IMR-90 (cell line): ENCODE measurements around the gene CCDC7. TPM values are rescaled to one million over a fixed set of nuclear protein-coding genes. Genes with fewer than 3 reads are reported as not detected.

ENCODE experiments used
- ATAC-seq: fragments of 200-7000 bp; cut with Tn5 transposase; 2 replicates; pipeline ENCODE4 v1.9.1; 2020; ENCODE audit warnings: low read depth, mild to moderate bottlenecking, moderate library complexity
- BruUV-seq: library from RNA; stranded (reverse); fragments of 400-500 nt; replicated peaks from 2 replicates; lab custom pipeline; 2021; lab: Mats Ljungman, UMichigan
- CTCF ChIA-PET: fragments of 300-600 bp; formaldehyde crosslinking; extraction: SDS; loops from one replicate; lab custom pipeline; 2021; ENCODE audit warnings: antibody characterized with exemption; lab: Yijun Ruan, JAX
- POLR2A ChIA-PET: fragments of 300-600 bp; sonication (Branson Sonifier 250); formaldehyde crosslinking; loops from one replicate; lab custom pipeline; 2022; ENCODE audit warnings: antibody characterized with exemption; ENCODE audit not compliant: unreplicated experiment; lab: Charles Lee
- DNase-seq: peaks from one replicate; pipeline ENCODE4 v3.0.0; 2013
- H2AFZ ChIP-seq: replicated peaks from 2 replicates; pipeline ENCODE3; 2013; ENCODE audit warnings: low read length, mild to moderate bottlenecking; ENCODE audit not compliant: poor library complexity
- H2AK5ac ChIP-seq: 2 replicates; pipeline ENCODE4 v1.6.1; 2013; ENCODE audit warnings: low read depth, low read length, inconsistent platforms
- H2AK9ac ChIP-seq: replicated peaks from 2 replicates; pipeline ENCODE3; 2013; ENCODE audit warnings: mild to moderate bottlenecking, low read depth, low read length, moderate library complexity; ENCODE audit not compliant: poor library complexity
- H2BK120ac ChIP-seq: 2 replicates; pipeline ENCODE4 v1.6.1; 2013; ENCODE audit warnings: low read depth, low read length, inconsistent platforms
- H2BK15ac ChIP-seq: 3 replicates; pipeline ENCODE4 v1.6.1; 2013; ENCODE audit warnings: low read depth, low read length, inconsistent platforms
- H2BK20ac ChIP-seq: 2 replicates; pipeline ENCODE4 v1.6.1; 2013; ENCODE audit warnings: low read depth, mild to moderate bottlenecking, inconsistent platforms, low read length, moderate library complexity
- H2BK5ac ChIP-seq: 2 replicates; pipeline ENCODE4 v1.6.1; 2013; ENCODE audit warnings: mild to moderate bottlenecking, low read depth, low read length, inconsistent platforms; ENCODE audit not compliant: poor library complexity, severe bottlenecking
- H3K14ac ChIP-seq: replicated peaks from 2 replicates; pipeline ENCODE4 v1.6.1; 2013; ENCODE audit warnings: low read depth, low read length, inconsistent platforms
- H3K18ac ChIP-seq: 2 replicates; pipeline ENCODE4 v1.6.1; 2013; ENCODE audit warnings: low read depth, low read length, control low read depth
- H3K23ac ChIP-seq: 2 replicates; pipeline ENCODE4 v1.6.1; 2013; ENCODE audit warnings: low read depth, low read length, inconsistent platforms
- H3K27ac ChIP-seq: 2 replicates; pipeline ENCODE4 v1.5.1; 2013; ENCODE audit warnings: mild to moderate bottlenecking, control low read depth, low read length; ENCODE audit not compliant: insufficient read depth
- H3K27me3 ChIP-seq: 2 replicates; pipeline ENCODE4 v1.6.1; 2013; ENCODE audit warnings: low read length; ENCODE audit not compliant: control insufficient read depth, insufficient read depth
- H3K36me3 ChIP-seq: 2 replicates; pipeline ENCODE4 v1.6.1; 2013; ENCODE audit warnings: low read length, mixed read lengths; ENCODE audit not compliant: control insufficient read depth, insufficient read depth
- H3K4ac ChIP-seq: 2 replicates; pipeline ENCODE4 v1.6.1; 2013; ENCODE audit warnings: low read depth, low read length, inconsistent platforms
- H3K4me1 ChIP-seq: 2 replicates; pipeline ENCODE4 v1.6.1; 2013; ENCODE audit warnings: low read length, mixed read lengths; ENCODE audit not compliant: control insufficient read depth, insufficient read depth
- H3K4me2 ChIP-seq: 2 replicates; pipeline ENCODE4 v1.6.1; 2013; ENCODE audit warnings: low read depth, mild to moderate bottlenecking, control low read depth, low read length, moderate library complexity
- H3K4me3 ChIP-seq: 2 replicates; pipeline ENCODE4 v1.5.1; 2013; ENCODE audit warnings: low read depth, mild to moderate bottlenecking, control low read depth, low read length, moderate library complexity; ENCODE audit not compliant: insufficient read depth
- H3K56ac ChIP-seq: 2 replicates; pipeline ENCODE4 v1.6.1; 2013; ENCODE audit warnings: low read length, inconsistent platforms; ENCODE audit not compliant: insufficient read depth; ENCODE audit errors: extremely low read depth
- H3K79me1 ChIP-seq, 2 experiments: 2 replicates each; pipeline ENCODE4 v1.6.1; 2013; ENCODE audit warnings: low read length in 2 of 2, inconsistent platforms in 1 of 2, low read depth in 1 of 2
- H3K9ac ChIP-seq: 2 replicates; pipeline ENCODE4 v1.6.1; 2013; ENCODE audit warnings: low read depth, low read length, control low read depth
- H3K9me1 ChIP-seq: 2 replicates; pipeline ENCODE4 v1.6.1; 2013; ENCODE audit warnings: low read length, inconsistent platforms; ENCODE audit not compliant: insufficient read depth
- H3K9me3 ChIP-seq: 2 replicates; pipeline ENCODE4 v1.6.1; 2013; ENCODE audit warnings: low read length; ENCODE audit not compliant: control insufficient read depth, insufficient read depth
- H4K20me1 ChIP-seq: 2 replicates; pipeline ENCODE4 v1.6.1; 2013; ENCODE audit warnings: low read length, inconsistent platforms; ENCODE audit not compliant: insufficient read depth
- H4K5ac ChIP-seq: 2 replicates; pipeline ENCODE4 v1.6.1; 2013; ENCODE audit warnings: mild to moderate bottlenecking, low read depth, low read length, control low read depth
- H4K8ac ChIP-seq, 2 experiments: 2 replicates each; pipeline ENCODE4 v1.6.1; 2013; ENCODE audit warnings: low read depth in 2 of 2, low read length in 2 of 2, control low read depth in 1 of 2, inconsistent platforms in 1 of 2
- H4K91ac ChIP-seq: 2 replicates; pipeline ENCODE4 v1.6.1; 2013; ENCODE audit warnings: low read depth, low read length, inconsistent platforms; ENCODE audit not compliant: insufficient read depth
- BHLHE40 ChIP-seq: fragments of 150-350 bp; IDR thresholded peaks from 2 replicates; pipeline ENCODE4 v1.6.1; 2016; ENCODE audit warnings: mild to moderate bottlenecking, low read depth, low read length
- CEBPB ChIP-seq: IDR thresholded peaks from 2 replicates; pipeline ENCODE4 v1.6.1; 2012; ENCODE audit warnings: low read depth, low read length, improper control_type of control experiment
- CHD1 ChIP-seq: IDR thresholded peaks from 2 replicates; pipeline ENCODE4 v1.6.1; 2012; ENCODE audit warnings: low read depth, low read length, improper control_type of control experiment
- ELK1 ChIP-seq: fragments of 150-350 bp; IDR thresholded peaks from 2 replicates; pipeline ENCODE4 v1.6.1; 2016; ENCODE audit warnings: low read depth, mild to moderate bottlenecking, low read length, moderate library complexity, borderline replicate concordance
- FOS ChIP-seq: fragments of 150-350 bp; IDR thresholded peaks from 2 replicates; pipeline ENCODE4 v1.6.1; 2016; ENCODE audit warnings: low read depth, low read length
- MAFK ChIP-seq: IDR thresholded peaks from 2 replicates; pipeline ENCODE4 v1.6.1; 2012; ENCODE audit warnings: low read depth, low read length, improper control_type of control experiment
- MXI1 ChIP-seq: IDR thresholded peaks from 2 replicates; pipeline ENCODE4 v1.6.1; 2012; ENCODE audit warnings: low read depth, mild to moderate bottlenecking, low read length, moderate library complexity, borderline replicate concordance
- NFE2L2 ChIP-seq: fragments of 150-350 bp; IDR thresholded peaks from 2 replicates; pipeline ENCODE4 v1.6.1; 2016; ENCODE audit warnings: low read depth, mild to moderate bottlenecking, low read length
- POLR2A ChIP-seq: IDR thresholded peaks from 2 replicates; pipeline ENCODE4 v1.6.1; 2012; ENCODE audit warnings: mild to moderate bottlenecking, low read depth, low read length
- RAD21 ChIP-seq: IDR thresholded peaks from 2 replicates; pipeline ENCODE4 v1.6.1; 2012; ENCODE audit warnings: low read length, improper control_type of control experiment
- RCOR1 ChIP-seq: IDR thresholded peaks from 2 replicates; pipeline ENCODE4 v1.6.1; 2012; ENCODE audit warnings: mild to moderate bottlenecking, low read length, improper control_type of control experiment; ENCODE audit not compliant: insufficient replicate concordance
- RFX5 ChIP-seq: IDR thresholded peaks from 2 replicates; pipeline ENCODE4 v1.8.0; 2012; ENCODE audit warnings: low read depth, mild to moderate bottlenecking, low read length, moderate library complexity
- SMC3 ChIP-seq: fragments of 150-350 bp; IDR thresholded peaks from 2 replicates; pipeline ENCODE4 v1.6.1; 2016; ENCODE audit warnings: low read depth, mild to moderate bottlenecking, antibody characterized with exemption, low read length, moderate library complexity
- WGBS, 2 experiments: methylation state at CpG; one replicate each; pipeline versions ENCODE4 v1.1.5 to v1.1.7; 2013; ENCODE audit warnings: missing lambda C conversion rate in 2 of 2; ENCODE audit not compliant: insufficient read length in 1 of 2; ENCODE audit errors: extremely low coverage in 2 of 2; 5-methylcytosine and 5-hydroxymethylcytosine counted together
- dilution Hi-C: fragments of 300-500 bp; cut with HindIII; formaldehyde crosslinking; loops from one replicate; pipeline ENCODE4 v1.14.3; 2018; ENCODE audit warnings: low sequenced_read_pairs; ENCODE audit not compliant: unreplicated experiment
- in situ Hi-C: fragments of 300-500 bp; cut with MboI; formaldehyde crosslinking; loops from 3 replicates; pipeline ENCODE4 v1.14.3; 2019; ENCODE audit warnings: low sequenced_read_pairs, inconsistent platforms, mixed read lengths
- intact Hi-C: fragments of 100-400 bp; cut with micrococcal nuclease; formaldehyde crosslinking; loops from 2 replicates; pipeline ENCODE4 v1.10.0; 2022
- polyA plus RNA-seq, 3 experiments: library from polyadenylated mRNA; depleted of rRNA; stranded (reverse); fragments of >200 nt; gene quantifications; 2 replicates each; pipeline ENCODE4 v1.2.3, GENCODE V29; 2012; ENCODE audit warnings: low replicate concordance in 1 of 3
- total RNA-seq: library from RNA; depleted of rRNA; stranded (reverse); fragments of >200 nt; gene quantifications from 2 replicates; pipeline ENCODE4 v1.2.3, GENCODE V29; 2012
- TF ChIP-seq, protein P1 (sequence below): fragments of 150-350 bp; IDR thresholded peaks from 2 replicates; pipeline ENCODE4 v1.6.1; 2017; ENCODE audit warnings: mild to moderate bottlenecking, antibody characterized with exemption, low read length, low read depth

Gene CCDC7
- total and polyA plus RNA-seq, 2 of the 4 experiments (the other 2 are of a cell fraction): 0.74 to 4.3 TPM

DNA sequence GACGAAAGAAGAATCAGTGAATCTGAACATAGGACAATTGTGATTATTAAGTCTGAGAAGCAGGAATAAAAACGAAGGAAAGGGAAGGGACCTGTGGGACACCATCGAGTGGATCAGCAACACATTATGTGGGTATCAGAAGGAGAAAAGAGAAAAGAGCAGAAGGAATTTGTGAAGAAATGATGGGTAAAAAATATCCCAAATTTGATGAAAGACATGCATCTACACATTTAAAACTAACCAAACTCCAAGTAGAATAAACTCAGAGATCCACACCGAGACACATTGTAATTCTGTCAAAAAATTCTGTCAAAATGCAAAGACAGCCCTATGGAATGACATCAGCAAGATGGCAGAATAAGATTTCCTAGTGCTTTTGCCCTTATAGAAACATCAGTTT, 341.0 kb downstream of the CCDC7 start:
- Histone ChIP-seq H3K36me3 (no peaks in the 10 kb centered on the region), H3K9me1 (0 out of 2 replicates have a peak, but pooled peaks cover 4% of the 10 kb centered on the region), H3K79me1 (no peaks in the 10 kb centered on the region), H2BK5ac (no peak overlapping the region), H4K91ac (no peak overlapping the region), H4K20me1 (no peaks in the 10 kb centered on the region), H2BK120ac (no peak overlapping the region), H2BK20ac (no peak overlapping the region), H3K4me2 (no peak overlapping the region), H3K4me3 (no peak overlapping the region), H3K27ac (no peak overlapping the region), H2BK15ac (no peak overlapping the region), H4K5ac (no peak overlapping the region), H2AFZ (no peak overlapping the region), H3K9me3 (peaks cover 2% of the 10 kb centered on the region), H2AK5ac (no peak overlapping the region), H3K9ac (no peak overlapping the region), H3K18ac (no peak overlapping the region), H3K4ac (no peak overlapping the region), H3K56ac (no peak overlapping the region), H3K4me1 (0 out of 2 replicates have a peak, but pooled peaks cover 2% of the 10 kb centered on the region), H2AK9ac (no peak overlapping the region), H3K23ac (no peak overlapping the region), H4K8ac (no peak overlapping the region), H3K27me3 (no peaks in the 10 kb centered on the region), H3K14ac (no peak overlapping the region)
- ChIA-PET POLR2A (no interaction called here), CTCF (no interaction called here)
- no peak for DNase-seq
- WGBS, 2 experiments: 100% methylated on average over 2 of the region's 4 CpGs; no CpG with 5 or more reads in 1 of the 2 experiments
- no peak for TF ChIP-seq CEBPB
- TF ChIP-seq RCOR1: no peak
- TF ChIP-seq FOS: no peak
- no peak for TF ChIP-seq MAFK
- no peak for TF ChIP-seq BHLHE40
- TF ChIP-seq RFX5: no peak
- no peak for TF ChIP-seq RAD21
- TF ChIP-seq NFE2L2: no peak
- TF ChIP-seq, protein P1, sequence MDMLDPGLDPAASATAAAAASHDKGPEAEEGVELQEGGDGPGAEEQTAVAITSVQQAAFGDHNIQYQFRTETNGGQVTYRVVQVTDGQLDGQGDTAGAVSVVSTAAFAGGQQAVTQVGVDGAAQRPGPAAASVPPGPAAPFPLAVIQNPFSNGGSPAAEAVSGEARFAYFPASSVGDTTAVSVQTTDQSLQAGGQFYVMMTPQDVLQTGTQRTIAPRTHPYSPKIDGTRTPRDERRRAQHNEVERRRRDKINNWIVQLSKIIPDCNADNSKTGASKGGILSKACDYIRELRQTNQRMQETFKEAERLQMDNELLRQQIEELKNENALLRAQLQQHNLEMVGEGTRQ: no peak
- TF ChIP-seq CHD1: no peak
- TF ChIP-seq ELK1: no peak
- no peak for TF ChIP-seq SMC3
- no peak for TF ChIP-seq MXI1
- TF ChIP-seq POLR2A: no peak
- dilution Hi-C loops: no loop called here
- no TSS peak for BruUV-seq
- no peak for ATAC-seq
- intact Hi-C loops: no loop called here
- in situ Hi-C loops: no loop called here
